OCI-LY1 (cell line): ENCODE data around the gene FBXO10.

Source experiments
- EZH2 ChIP-seq: fragments of 200-600 bp; sonication (generic), shearing (Covaris generic); IDR thresholded peaks from 2 replicates; pipeline ENCODE4 v1.8.0; 2017; ENCODE audit warnings: borderline replicate concordance, mixed run types, mild to moderate bottlenecking, antibody characterized with exemption, low read length, moderate library complexity, mixed read lengths
- TF ChIP-seq, protein P1 (sequence below): fragments of 200-600 bp; sonication (generic), shearing (Covaris generic); IDR thresholded peaks from 2 replicates; pipeline ENCODE4 v1.5.1; 2017; ENCODE audit warnings: mild to moderate bottlenecking, antibody characterized with exemption, low read length, moderate library complexity, mixed read lengths

- TF ChIP-seq, protein P1, sequence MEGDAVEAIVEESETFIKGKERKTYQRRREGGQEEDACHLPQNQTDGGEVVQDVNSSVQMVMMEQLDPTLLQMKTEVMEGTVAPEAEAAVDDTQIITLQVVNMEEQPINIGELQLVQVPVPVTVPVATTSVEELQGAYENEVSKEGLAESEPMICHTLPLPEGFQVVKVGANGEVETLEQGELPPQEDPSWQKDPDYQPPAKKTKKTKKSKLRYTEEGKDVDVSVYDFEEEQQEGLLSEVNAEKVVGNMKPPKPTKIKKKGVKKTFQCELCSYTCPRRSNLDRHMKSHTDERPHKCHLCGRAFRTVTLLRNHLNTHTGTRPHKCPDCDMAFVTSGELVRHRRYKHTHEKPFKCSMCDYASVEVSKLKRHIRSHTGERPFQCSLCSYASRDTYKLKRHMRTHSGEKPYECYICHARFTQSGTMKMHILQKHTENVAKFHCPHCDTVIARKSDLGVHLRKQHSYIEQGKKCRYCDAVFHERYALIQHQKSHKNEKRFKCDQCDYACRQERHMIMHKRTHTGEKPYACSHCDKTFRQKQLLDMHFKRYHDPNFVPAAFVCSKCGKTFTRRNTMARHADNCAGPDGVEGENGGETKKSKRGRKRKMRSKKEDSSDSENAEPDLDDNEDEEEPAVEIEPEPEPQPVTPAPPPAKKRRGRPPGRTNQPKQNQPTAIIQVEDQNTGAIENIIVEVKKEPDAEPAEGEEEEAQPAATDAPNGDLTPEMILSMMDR: no peak
- TF ChIP-seq EZH2: no peak
These were observed 72.4 kb downstream of the FBXO10 start for GRCh38 chr9:37503736-37504135.
